ENCODE data around the gene AFAP1. TPM values are rescaled to one million over a fixed set of nuclear protein-coding genes. Genes with fewer than 3 reads are reported as not detected.
A peak's percentile ranks its signal among the peaks of the same experiment; 100 is the strongest.

Gene AFAP1
- polyA plus RNA-seq, 3 donors = not detected

DNA sequence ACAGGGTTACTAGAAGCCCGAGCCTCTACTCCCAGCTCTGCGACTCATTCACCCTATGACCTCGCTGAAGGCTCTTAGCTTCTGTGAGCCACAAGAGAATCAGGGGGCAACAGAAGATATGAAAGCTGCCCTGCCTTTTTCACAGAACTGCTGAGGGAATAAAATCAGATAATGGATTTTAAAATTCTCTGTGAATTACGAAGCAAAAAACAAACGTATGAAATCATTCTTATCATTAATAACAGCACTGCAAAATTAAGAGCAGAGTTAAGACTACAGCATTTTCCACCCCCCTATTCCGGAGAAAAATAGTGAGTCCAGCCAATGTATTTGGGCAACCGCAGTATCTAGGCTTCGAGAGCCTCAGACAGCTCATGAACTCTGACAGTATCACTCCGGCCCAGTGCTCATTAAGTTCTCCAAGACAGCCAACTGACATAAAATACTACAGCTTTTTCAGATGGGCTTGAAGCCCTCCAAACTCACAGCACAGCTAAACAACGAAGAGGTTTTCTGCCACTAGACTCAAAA lies 33.4 kb downstream of the AFAP1 start:
- H4K20me1 ChIP-seq (ENCODE audit: insufficient read depth, low read length) = no peaks in the 10 kb centered on the region
- Mint-ChIP-seq H3K4me3 (no peak overlapping the region), H3K36me3 (no peaks in the 10 kb centered on the region), H3K27me3 (ENCODE audit: low read depth in 3 of 3) (peaks cover 21 to 42% (median 30%) of the 10 kb centered on the region in 3 donors), H3K27ac (no peak overlapping the region), H3K4me1 (peaks cover 21% of the 10 kb centered on the region), H3K9me3 (peaks cover 0 to 2% (median 0%) of the 10 kb centered on the region in 7 donors)
- H3K9me3 ChIP-seq (replicated peaks in 1 of 2; ENCODE audit: control insufficient read depth in 1 of 2, insufficient read depth in 1 of 2, low read length in 2 of 2) = no peaks in the 10 kb centered on the region
- no peak for DNase-seq
- no peak overlapping the region for H2AFZ ChIP-seq (ENCODE audit: insufficient read depth, low read depth, low read length, poor library complexity, severe bottlenecking)
- TF ChIP-seq, protein P1, sequence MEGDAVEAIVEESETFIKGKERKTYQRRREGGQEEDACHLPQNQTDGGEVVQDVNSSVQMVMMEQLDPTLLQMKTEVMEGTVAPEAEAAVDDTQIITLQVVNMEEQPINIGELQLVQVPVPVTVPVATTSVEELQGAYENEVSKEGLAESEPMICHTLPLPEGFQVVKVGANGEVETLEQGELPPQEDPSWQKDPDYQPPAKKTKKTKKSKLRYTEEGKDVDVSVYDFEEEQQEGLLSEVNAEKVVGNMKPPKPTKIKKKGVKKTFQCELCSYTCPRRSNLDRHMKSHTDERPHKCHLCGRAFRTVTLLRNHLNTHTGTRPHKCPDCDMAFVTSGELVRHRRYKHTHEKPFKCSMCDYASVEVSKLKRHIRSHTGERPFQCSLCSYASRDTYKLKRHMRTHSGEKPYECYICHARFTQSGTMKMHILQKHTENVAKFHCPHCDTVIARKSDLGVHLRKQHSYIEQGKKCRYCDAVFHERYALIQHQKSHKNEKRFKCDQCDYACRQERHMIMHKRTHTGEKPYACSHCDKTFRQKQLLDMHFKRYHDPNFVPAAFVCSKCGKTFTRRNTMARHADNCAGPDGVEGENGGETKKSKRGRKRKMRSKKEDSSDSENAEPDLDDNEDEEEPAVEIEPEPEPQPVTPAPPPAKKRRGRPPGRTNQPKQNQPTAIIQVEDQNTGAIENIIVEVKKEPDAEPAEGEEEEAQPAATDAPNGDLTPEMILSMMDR (IDR thresholded peaks at IDR 0.05) = no peak
- peaks cover 0 to 14% of the 10 kb centered on the region in 2 donors for H3K27me3 ChIP-seq (ENCODE audit: control insufficient read depth in 2 of 2, insufficient read depth in 2 of 2, low read length in 2 of 2)
- no peak overlapping the region for H3K27ac ChIP-seq (ENCODE audit: low read depth in 1 of 2, low read length in 2 of 2)
- no peak overlapping the region for H3K9ac ChIP-seq (ENCODE audit: insufficient read depth, low read length, poor library complexity, severe bottlenecking)
- WGBS (ENCODE audit: insufficient coverage) = 88% methylated on average over 6 of the region's 10 CpGs
- no peak overlapping the region for H3K4me3 ChIP-seq (replicated peaks in 1 of 3; ENCODE audit: low read depth in 2 of 3, low read length in 3 of 3)
- H3K79me2 ChIP-seq (ENCODE audit: insufficient read depth, low read length) = no peaks in the 10 kb centered on the region
- no peak overlapping the region for H3K4me2 ChIP-seq (replicated peaks; ENCODE audit: extremely low read depth, low read length, poor library complexity, severe bottlenecking)
- no peaks in the 10 kb centered on the region for H3K36me3 ChIP-seq (replicated peaks in 1 of 2; ENCODE audit: control insufficient read depth in 1 of 2, insufficient read depth in 2 of 2, low read length in 2 of 2)
- peaks cover 0 to 10% of the 10 kb centered on the region in 2 donors for H3K4me1 ChIP-seq (ENCODE audit: control insufficient read depth in 1 of 2, insufficient read depth in 2 of 2, low read length in 2 of 2)
- intact Hi-C loops (cut with micrococcal nuclease) = no loop called here

DNA sequence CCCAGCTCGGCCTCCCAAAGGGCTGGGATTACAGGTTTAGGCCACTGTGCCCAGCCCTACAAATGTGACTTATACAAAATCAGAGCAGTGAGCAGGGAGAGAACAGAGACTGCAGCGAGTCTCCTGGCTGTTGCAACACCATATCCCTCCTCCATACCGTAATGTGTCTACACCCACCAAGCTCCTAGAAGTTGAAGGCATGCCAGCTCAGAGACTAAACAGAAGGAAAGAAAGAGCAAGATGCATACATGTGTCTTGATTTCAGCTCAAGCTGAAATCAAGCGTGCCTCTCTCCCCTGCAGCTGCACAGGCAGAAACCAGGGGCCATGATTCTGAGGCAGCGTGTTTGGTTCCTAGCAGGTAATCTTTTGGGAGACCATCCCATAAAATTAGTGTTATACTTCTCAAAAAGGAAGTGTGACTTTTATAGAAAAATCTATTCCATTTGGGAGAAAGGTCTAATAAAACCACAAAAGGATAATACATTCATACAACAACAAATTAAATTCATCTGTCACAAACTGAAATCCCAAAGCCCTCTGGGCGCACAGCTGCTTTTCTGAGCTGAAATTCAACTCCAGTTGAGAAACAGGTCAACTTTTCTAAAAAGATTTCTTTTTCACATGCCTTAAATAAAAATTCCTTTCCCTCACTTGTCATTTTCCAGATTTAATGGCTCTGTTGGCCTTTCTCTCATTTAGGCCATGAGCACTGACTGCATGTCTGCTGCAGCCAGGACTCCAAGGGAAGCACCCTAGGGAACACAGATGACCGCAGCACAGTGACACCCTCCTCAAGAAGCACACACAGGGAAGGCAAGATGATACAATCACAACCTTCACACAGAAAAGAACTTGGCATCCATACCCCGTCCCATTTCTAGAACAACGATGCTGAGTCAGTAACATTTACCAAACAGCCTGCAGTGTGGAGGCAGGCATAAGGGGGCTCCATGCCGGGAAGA lies 34.4 kb downstream of the AFAP1 start:
- H3K27ac Mint-ChIP-seq = peak overlapping the region in 1 of 7 donors; percentile 74

More for the DNA sequence above, 34.4 kb downstream of the AFAP1 start:
- no peak overlapping the region for H3K27ac ChIP-seq (ENCODE audit: low read depth in 1 of 2, low read length in 2 of 2)
- no peaks in the 10 kb centered on the region for H3K36me3 ChIP-seq (replicated peaks in 1 of 2; ENCODE audit: control insufficient read depth in 1 of 2, insufficient read depth in 2 of 2, low read length in 2 of 2)
- peaks cover 0 to 5% of the 10 kb centered on the region in 2 donors for H3K4me1 ChIP-seq (ENCODE audit: control insufficient read depth in 1 of 2, insufficient read depth in 2 of 2, low read length in 2 of 2)
- H3K9ac ChIP-seq (ENCODE audit: insufficient read depth, low read length, poor library complexity, severe bottlenecking) = no peak overlapping the region
- TF ChIP-seq, protein P1 (IDR thresholded peaks at IDR 0.05) = no peak
- peaks cover 0 to 16% of the 10 kb centered on the region in 2 donors for H3K27me3 ChIP-seq (ENCODE audit: control insufficient read depth in 2 of 2, insufficient read depth in 2 of 2, low read length in 2 of 2)
- Mint-ChIP-seq H3K36me3 (no peaks in the 10 kb centered on the region), H3K4me3 (no peak overlapping the region), H3K4me1 (peaks cover 11% of the 10 kb centered on the region), H3K27me3 (ENCODE audit: low read depth in 3 of 3) (peaks cover 21 to 38% (median 24%) of the 10 kb centered on the region in 3 donors), H3K9me3 (peaks cover 0 to 2% (median 0%) of the 10 kb centered on the region in 7 donors)
- no peaks in the 10 kb centered on the region for H4K20me1 ChIP-seq (ENCODE audit: insufficient read depth, low read length)
- H3K4me2 ChIP-seq (replicated peaks; ENCODE audit: extremely low read depth, low read length, poor library complexity, severe bottlenecking) = no peak overlapping the region
- H3K9me3 ChIP-seq (replicated peaks in 1 of 2; ENCODE audit: control insufficient read depth in 1 of 2, insufficient read depth in 1 of 2, low read length in 2 of 2) = no peaks in the 10 kb centered on the region
- no peak for DNase-seq
- no peaks in the 10 kb centered on the region for H3K79me2 ChIP-seq (ENCODE audit: insufficient read depth, low read length)
- no peak overlapping the region for H2AFZ ChIP-seq (ENCODE audit: insufficient read depth, low read depth, low read length, poor library complexity, severe bottlenecking)
- H3K4me3 ChIP-seq (replicated peaks in 1 of 3; ENCODE audit: low read depth in 2 of 3, low read length in 3 of 3) = no peak overlapping the region
- WGBS (ENCODE audit: insufficient coverage) = 88% methylated on average over 6 of the region's 10 CpGs
- intact Hi-C loops (cut with micrococcal nuclease) = no loop called here
